Smooth muscle cell (in vitro differentiated cells): ENCODE measurements around the gene CTNNA2. TPM values are rescaled to one million over a fixed set of nuclear protein-coding genes. Genes with fewer than 3 reads are reported as not detected.

Experiments
- DNase-seq: peaks from one replicate; lab custom pipeline; 2025; ENCODE audit not compliant: unreplicated experiment; lab: John Stamatoyannopoulos, UW
- H2AFZ ChIP-seq: fragments of 200-600 bp; sonication (generic); 2 replicates; pipeline ENCODE4 v1.6.0; 2016; ENCODE audit warnings: antibody characterized with exemption, low read depth, mild to moderate bottlenecking
- H3F3A ChIP-seq: fragments of 200-600 bp; sonication (generic); 2 replicates; pipeline ENCODE4 v1.6.0; 2017; ENCODE audit warnings: antibody characterized with exemption, low read depth
- H3K27ac ChIP-seq: fragments of 200-600 bp; sonication (generic); 2 replicates; pipeline ENCODE4 v1.5.1; 2016; ENCODE audit warnings: low read depth, mild to moderate bottlenecking
- H3K27me3 ChIP-seq: fragments of 200-600 bp; sonication (generic); 2 replicates; pipeline ENCODE4 v1.6.1; 2016; ENCODE audit warnings: low read depth, mild to moderate bottlenecking
- H3K36me3 ChIP-seq: fragments of 200-600 bp; sonication (generic); 2 replicates; pipeline ENCODE4 v1.5.1; 2016; ENCODE audit warnings: low read depth
- H3K4me1 ChIP-seq: fragments of 200-600 bp; sonication (generic); 2 replicates; pipeline ENCODE4 v1.5.1; 2016; ENCODE audit warnings: low read depth
- H3K4me2 ChIP-seq: fragments of 200-600 bp; sonication (generic); 2 replicates; pipeline ENCODE4 v1.6.0; 2016; ENCODE audit warnings: mild to moderate bottlenecking
- H3K4me3 ChIP-seq: fragments of 200-600 bp; sonication (generic); 2 replicates; pipeline ENCODE4 v1.5.1; 2016; ENCODE audit warnings: mild to moderate bottlenecking
- H3K79me2 ChIP-seq: fragments of 200-600 bp; sonication (generic); 2 replicates; pipeline ENCODE4 v1.6.0; 2016; ENCODE audit warnings: low read depth, mild to moderate bottlenecking
- H3K9ac ChIP-seq: fragments of 200-600 bp; sonication (generic); 2 replicates; pipeline ENCODE4 v1.6.0; 2016; ENCODE audit warnings: low read depth
- H3K9me3 ChIP-seq: fragments of 200-600 bp; sonication (generic); replicated peaks from 2 replicates; pipeline ENCODE4 v1.5.1; 2016; ENCODE audit warnings: low read depth
- H4K20me1 ChIP-seq: fragments of 200-600 bp; sonication (generic); 2 replicates; pipeline ENCODE4 v1.6.0; 2016; ENCODE audit warnings: low read depth
- CTCF ChIP-seq: fragments of 200-600 bp; sonication (generic); IDR thresholded peaks from 2 replicates; pipeline ENCODE4 v1.5.1; 2017; ENCODE audit warnings: borderline replicate concordance, mild to moderate bottlenecking, antibody characterized with exemption; ENCODE audit not compliant: insufficient read depth, poor library complexity, severe bottlenecking
- WGBS: methylation state at CpG from one replicate; pipeline ENCODE4 v1.1.7; 2016; ENCODE audit warnings: low lambda C conversion rate; 5-methylcytosine and 5-hydroxymethylcytosine counted together
- polyA plus RNA-seq: library from polyadenylated mRNA; unstranded; fragments of >200 nt; fragmentation: Nextera tagmentation; extraction: Ambion mirVana; gene quantifications from 2 replicates; pipeline ENCODE4 v1.2.1, GENCODE V29; 2016
- total RNA-seq: library from RNA; depleted of rRNA; stranded (reverse); fragments of >200 nt; gene quantifications from 2 replicates; pipeline ENCODE4 v1.2.3, GENCODE V29; 2014

CTNNA2 gene
- total RNA-seq = not detected in 2 replicates
- 0.70 TPM in 1 of 2 replicates, not detected in the other for polyA plus RNA-seq

- 3% methylated on average over 17 of the region's 87 CpGs for WGBS
- H2AFZ ChIP-seq = no peak within 1 kb of the TSS
- H4K20me1 ChIP-seq = no peaks in the 10 kb centered on the region
- H3K9me3 ChIP-seq = no peaks in the 10 kb centered on the region
- no peak within 1 kb of the TSS for H3K9ac ChIP-seq
- DNase-seq = peak; percentile 6
- H3K27me3 ChIP-seq = peaks cover 37% of the 10 kb centered on the region
- H3K4me2 ChIP-seq = peak within 1 kb of the TSS; percentile 87
- no peak within 1 kb of the TSS for H3K27ac ChIP-seq
- H3K79me2 ChIP-seq = no peaks in the 10 kb centered on the region
- TF ChIP-seq CTCF = peak; percentile 50
- no peaks in the 10 kb centered on the region for H3F3A ChIP-seq
- peaks cover 24% of the 10 kb centered on the region for H3K4me1 ChIP-seq
- H3K36me3 ChIP-seq = no peaks in the 10 kb centered on the region
- peak within 1 kb of the TSS; percentile 58 for H3K4me3 ChIP-seq
Observed at GRCh38 chr2:79512442-79513401, at the start of gene CTNNA2. Gene CTNNA2 (plus strand): TSS chr2:79513051.

GRCh38 chr2:79487399-79487798 is 25.5 kb upstream of the CTNNA2 start:
- no peak overlapping the region for H2AFZ ChIP-seq
- H3K4me3 ChIP-seq = no peak overlapping the region
- H4K20me1 ChIP-seq = no peaks in the 10 kb centered on the region
- no peak overlapping the region for H3K4me2 ChIP-seq
- H3F3A ChIP-seq = no peaks in the 10 kb centered on the region
- 75% methylated on average over 3 of the region's 3 CpGs for WGBS
- no peaks in the 10 kb centered on the region for H3K9me3 ChIP-seq
- no peak for TF ChIP-seq CTCF
- H3K79me2 ChIP-seq = no peaks in the 10 kb centered on the region
- H3K9ac ChIP-seq = no peak overlapping the region
- no peaks in the 10 kb centered on the region for H3K4me1 ChIP-seq
- no peak overlapping the region for H3K27ac ChIP-seq
- H3K27me3 ChIP-seq = no peaks in the 10 kb centered on the region
- DNase-seq = no peak
- H3K36me3 ChIP-seq = no peaks in the 10 kb centered on the region

- TF ChIP-seq CTCF = no peak
- no peaks in the 10 kb centered on the region for H3F3A ChIP-seq
- WGBS = 31% methylated on average over 16 of the region's 16 CpGs
- H3K4me1 ChIP-seq = peaks cover 22% of the 10 kb centered on the region
- no peak for DNase-seq
- no peaks in the 10 kb centered on the region for H3K9me3 ChIP-seq
- H3K36me3 ChIP-seq = no peaks in the 10 kb centered on the region
- H3K27ac ChIP-seq = no peak overlapping the region
- H3K4me3 ChIP-seq = no peak overlapping the region
- no peak overlapping the region for H3K9ac ChIP-seq
- no peaks in the 10 kb centered on the region for H3K79me2 ChIP-seq
- H4K20me1 ChIP-seq = no peaks in the 10 kb centered on the region
- H3K4me2 ChIP-seq = no peak overlapping the region
- H2AFZ ChIP-seq = no peak overlapping the region
- peaks cover 35% of the 10 kb centered on the region for H3K27me3 ChIP-seq
Observed at GRCh38 chr2:79511320-79511951, 1.4 kb upstream of the CTNNA2 start.
